Endothelial cell of umbilical vein (primary cell): ENCODE data around the gene HCLS1. TPM values are rescaled to one million over a fixed set of nuclear protein-coding genes. Genes with fewer than 3 reads are reported as not detected.

Source experiments
- BruUV-seq: library from RNA; stranded (reverse); fragments of 400-500 nt; replicated peaks from 2 replicates; lab custom pipeline; 2021; lab: Mats Ljungman, UMichigan
- CTCF ChIA-PET: fragments of 300-600, 350-600 bp; sonication (Branson Sonifier 250); formaldehyde crosslinking; loops from one replicate; lab custom pipeline; 2021; ENCODE audit warnings: antibody characterized with exemption, inconsistent platforms; lab: Charles Lee
- POLR2A ChIA-PET: fragments of 300-600, 350-600 bp; sonication (Branson Sonifier 250); formaldehyde crosslinking; loops from one replicate; lab custom pipeline; 2021; ENCODE audit warnings: antibody characterized with exemption, inconsistent platforms; lab: Charles Lee
- DNase-seq: peaks from one replicate; pipeline ENCODE4 v3.0.0-alpha.2; 2011; ENCODE audit warnings: low read depth, low spot score
- FAIRE-seq: peaks from 2 replicates; lab custom pipeline; 2011; peaks lifted over from hg19 to GRCh38; lab: Jason Lieb, UNC
- H2AFZ ChIP-seq: 2 replicates; pipeline ENCODE4 v1.6.0; 2012; ENCODE audit warnings: low read depth, low read length, control low read depth, inconsistent platforms
- H3K27ac ChIP-seq: 2 replicates; pipeline ENCODE4 v1.5.1; 2011; ENCODE audit warnings: low read depth, mild to moderate bottlenecking, control low read depth, low read length, moderate library complexity; ENCODE audit not compliant: insufficient read depth
- H3K27me3 ChIP-seq, 2 experiments: 2 replicates each; pipeline versions ENCODE4 v1.6.0 to v1.6.1; 2011; ENCODE audit warnings: low read length in 2 of 2, mixed read lengths in 1 of 2; ENCODE audit not compliant: control insufficient read depth in 2 of 2, insufficient read depth in 2 of 2
- H3K36me3 ChIP-seq, 2 experiments: 2 replicates in 1 of 2; 3 replicates in 1 of 2; pipeline ENCODE4 v1.5.1; 2011; ENCODE audit warnings: low read length in 2 of 2, mild to moderate bottlenecking in 1 of 2, moderate library complexity in 1 of 2; ENCODE audit not compliant: control insufficient read depth in 2 of 2, insufficient read depth in 2 of 2; ENCODE audit errors: extremely low read depth in 1 of 2
- H3K4me1 ChIP-seq: 3 replicates; pipeline ENCODE4 v1.5.1; 2011; ENCODE audit warnings: mild to moderate bottlenecking, low read length; ENCODE audit not compliant: control insufficient read depth, insufficient read depth; ENCODE audit errors: extremely low read depth
- H3K4me2 ChIP-seq: 2 replicates; pipeline ENCODE4 v1.6.1; 2011; ENCODE audit warnings: low read length, control low read depth, mixed read lengths; ENCODE audit not compliant: insufficient read depth
- H3K4me3 ChIP-seq, 3 experiments: fragments of 200-600 bp in 1 of 3; sonication (generic), shearing (Covaris generic) in 1 of 3; replicated peaks in 1 of 3; 2 replicates each; pipeline ENCODE4 v1.5.1; 2011 to 2016; ENCODE audit warnings: control low read depth in 3 of 3, low read length in 3 of 3, mild to moderate bottlenecking in 2 of 3, inconsistent platforms in 1 of 3, low read depth in 1 of 3, moderate library complexity in 1 of 3; ENCODE audit not compliant: insufficient read depth in 1 of 3
- H3K79me2 ChIP-seq: 2 replicates; pipeline ENCODE4 v1.6.0; 2012; ENCODE audit warnings: low read length, inconsistent platforms; ENCODE audit not compliant: control insufficient read depth, insufficient read depth
- H3K9ac ChIP-seq: replicated peaks from 2 replicates; pipeline ENCODE3; 2011; ENCODE audit warnings: low read length, control low read depth; ENCODE audit not compliant: insufficient read depth; ENCODE audit errors: extremely low read depth
- H3K9me1 ChIP-seq: replicated peaks from 3 replicates; pipeline ENCODE4 v1.6.0; 2011; ENCODE audit warnings: mild to moderate bottlenecking, low read length; ENCODE audit not compliant: control insufficient read depth, insufficient read depth; ENCODE audit errors: extremely low read depth
- H3K9me3 ChIP-seq: replicated peaks from 2 replicates; pipeline ENCODE4 v1.5.1; 2012; ENCODE audit warnings: low read length, inconsistent platforms; ENCODE audit not compliant: control insufficient read depth, insufficient read depth
- H4K20me1 ChIP-seq: replicated peaks from 2 replicates; pipeline ENCODE3; 2011; ENCODE audit warnings: mild to moderate bottlenecking, low read length; ENCODE audit not compliant: control insufficient read depth, insufficient read depth; ENCODE audit errors: extremely low read depth
- CTCF ChIP-seq, 2 donors: IDR thresholded peaks; 1 replicate in 1 of 2; 2 replicates in 1 of 2; pipeline ENCODE4 v1.5.1; 2011; ENCODE audit warnings: low read length in 2 of 2, mild to moderate bottlenecking in 2 of 2, moderate library complexity in 2 of 2, control low read depth in 1 of 2, inconsistent platforms in 1 of 2, low read depth in 1 of 2; ENCODE audit not compliant: insufficient read depth in 1 of 2; ENCODE audit errors: extremely low read depth in 1 of 2
- EZH2 ChIP-seq: IDR thresholded peaks from 2 replicates; pipeline ENCODE4 v1.6.1; 2012; ENCODE audit warnings: borderline replicate concordance, low read depth, mild to moderate bottlenecking, moderate library complexity, low read length, inconsistent platforms; ENCODE audit not compliant: severe bottlenecking
- FOS ChIP-seq: IDR thresholded peaks from 2 replicates; pipeline ENCODE4 v1.6.1; 2011; ENCODE audit warnings: mild to moderate bottlenecking, low read length, moderate library complexity, borderline replicate concordance; ENCODE audit not compliant: insufficient read depth
- GATA2 ChIP-seq: IDR thresholded peaks from 2 replicates; pipeline ENCODE4 v1.7.0; 2011; ENCODE audit warnings: low read depth, mild to moderate bottlenecking, moderate library complexity, mixed read lengths, low read length; ENCODE audit not compliant: insufficient read length, insufficient read depth
- JUN ChIP-seq: IDR thresholded peaks from 2 replicates; pipeline ENCODE4 v1.6.1; 2011; ENCODE audit warnings: borderline replicate concordance, low read depth; ENCODE audit not compliant: insufficient read length, insufficient read depth
- MAX ChIP-seq: IDR thresholded peaks from 2 replicates; pipeline ENCODE4 v1.6.1; 2011; ENCODE audit not compliant: insufficient read depth, insufficient read length
- dilution Hi-C: fragments of 300-500 bp; cut with MboI; formaldehyde crosslinking; loops from one replicate; pipeline ENCODE4 v1.15.0; 2019; ENCODE audit warnings: low sequenced_read_pairs; ENCODE audit not compliant: extremely low pct_ligation_motif_present
- intact Hi-C: fragments of 100-400 bp; cut with micrococcal nuclease; formaldehyde crosslinking; loops from one replicate; pipeline ENCODE4 v1.10.0; 2022
- polyA plus RNA-seq, 4 experiments: library from polyadenylated mRNA; depleted of rRNA in 3 of 4; stranded (reverse) in 3 of 4; unstranded in 1 of 4; fragments of >200 nt; gene quantifications; 2 replicates each; pipeline versions ENCODE4 v1.2.1 to v1.2.3, GENCODE V29; 2011 to 2012; ENCODE audit warnings: missing spikeins in 1 of 4
- total RNA-seq: library from RNA; stranded (reverse); gene quantifications from 2 replicates; pipeline ENCODE4 v1.2.3, GENCODE V29; 2021

Gene HCLS1
- total and polyA plus RNA-seq, 2 donors (not counting 3 experiments of a cell fraction or from before 2014, with no cell fraction given) = 51.9 to 63.5 TPM

GRCh38 chr3:121658716-121659435 is 1.8 kb downstream of the HCLS1 start:
- no peak overlapping the region for H3K4me3 ChIP-seq
- peaks cover 19% of the 10 kb centered on the region for H3K79me2 ChIP-seq
- no peak overlapping the region for H3K27ac ChIP-seq
- no peaks in the 10 kb centered on the region for H4K20me1 ChIP-seq
- H2AFZ ChIP-seq = no peak overlapping the region
- CTCF ChIA-PET = no interaction called here
- TF ChIP-seq JUN (no peak), FOS (no peak)
- FAIRE-seq (no peak), DNase-seq (no peak)
- peak overlapping the region; percentile 23 for H3K4me2 ChIP-seq
- no peak overlapping the region for H3K9ac ChIP-seq
- H3K9me1 ChIP-seq = no peaks in the 10 kb centered on the region
- no peaks in the 10 kb centered on the region for H3K27me3 ChIP-seq
- H3K36me3 ChIP-seq = peaks cover 0 to 5% of the 10 kb centered on the region in 2 experiments
- H3K4me1 ChIP-seq = peaks cover 26% of the 10 kb centered on the region
- POLR2A ChIA-PET = no interaction called here
- dilution Hi-C loops = no loop called here
- BruUV-seq = no TSS peak
- no peaks in the 10 kb centered on the region for H3K9me3 ChIP-seq
- intact Hi-C loops = no loop called here

- H3K9ac ChIP-seq = no peak overlapping the region
- BruUV-seq = no TSS peak
- peaks cover 18% of the 10 kb centered on the region for H3K4me1 ChIP-seq
- H4K20me1 ChIP-seq = no peaks in the 10 kb centered on the region
- no peak overlapping the region for H2AFZ ChIP-seq
- no peak overlapping the region for H3K27ac ChIP-seq
- peaks cover 0 to 2% of the 10 kb centered on the region in 2 experiments for H3K36me3 ChIP-seq
- ChIA-PET POLR2A (no interaction called here), CTCF (no interaction called here)
- dilution Hi-C loops (no loop called here), intact Hi-C loops (no loop called here)
- DNase-seq (no peak), FAIRE-seq (no peak)
- no peaks in the 10 kb centered on the region for H3K9me1 ChIP-seq
- H3K27me3 ChIP-seq = no peaks in the 10 kb centered on the region
- no peak for TF ChIP-seq JUN
- no peak for TF ChIP-seq EZH2
- TF ChIP-seq MAX = no peak
- no peak for TF ChIP-seq CTCF (IDR thresholded peaks at IDR 0.05; ENCODE audit: extremely low read depth in 1 of 2, insufficient read depth in 1 of 2, low read depth in 1 of 2, low read length in 2 of 2)
- no peak for TF ChIP-seq GATA2
- no peak for TF ChIP-seq FOS
- no peaks in the 10 kb centered on the region for H3K9me3 ChIP-seq
- H3K79me2 ChIP-seq = peaks cover 14% of the 10 kb centered on the region
- H3K4me3 ChIP-seq = no peak overlapping the region
- no peak overlapping the region for H3K4me2 ChIP-seq
Measured at GRCh38 chr3:121654493-121655385, 6.0 kb downstream of the HCLS1 start.
